ENCODE data around the gene ELMO3. TPM values are rescaled to one million over a fixed set of nuclear protein-coding genes. Genes with fewer than 3 reads are reported as not detected.

ELMO3 gene
- total RNA-seq, 1 experiment from 2014 or later: 8.6 TPM

DNA sequence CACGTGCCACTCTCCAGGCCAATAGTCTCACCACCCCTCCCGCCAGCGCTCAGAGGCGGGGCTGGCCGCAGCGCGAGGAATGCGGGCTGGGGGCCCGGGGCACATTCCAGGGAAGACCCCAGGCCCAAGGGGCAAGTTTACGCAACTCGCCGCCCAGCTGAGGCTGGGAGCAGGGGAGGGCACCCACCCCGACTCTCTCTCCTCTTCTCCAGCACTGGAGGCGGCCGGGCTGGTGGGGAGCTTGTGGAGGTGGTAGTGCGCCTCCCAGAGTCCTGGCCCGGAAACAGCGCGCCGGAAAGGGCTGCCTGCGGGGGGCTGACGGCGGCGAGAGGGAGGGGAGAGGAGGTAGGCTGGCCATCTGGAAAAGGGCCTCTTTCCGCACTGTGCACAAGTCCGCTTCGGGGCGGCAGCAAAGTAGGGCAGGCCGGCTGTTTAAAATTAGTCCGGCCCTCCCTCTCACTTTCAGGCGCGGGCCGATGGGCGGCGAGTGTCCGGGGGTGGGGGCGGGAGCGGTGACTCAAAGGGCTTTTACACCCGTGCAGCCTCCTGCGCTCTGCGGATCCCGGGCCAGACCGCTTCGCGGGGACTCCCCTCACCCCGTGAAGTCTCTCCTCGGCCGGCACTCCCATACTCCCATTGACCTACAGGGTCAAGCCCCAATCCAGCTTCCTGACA, 47.3 kb downstream of the ELMO3 start:
- H3K4me2 ChIP-seq (ENCODE audit: insufficient read depth, insufficient read length, low read length): peak overlapping the region; percentile 41
- H3K4me1 ChIP-seq (ENCODE audit: insufficient read depth, low read length): peaks cover 11% of the 10 kb centered on the region; the same call in 1 of the 2 replicates
- H3K14ac ChIP-seq (ENCODE audit: insufficient read depth, low read length): peak overlapping the region; percentile 74
- H4K5ac ChIP-seq (ENCODE audit: insufficient read length, low read depth, low read length): no peak overlapping the region
- no peaks in the 10 kb centered on the region for H3K79me1 ChIP-seq (ENCODE audit: insufficient read depth, low read depth, low read length, poor library complexity, severe bottlenecking)
- no peak overlapping the region for H2BK20ac ChIP-seq (ENCODE audit: low read depth, low read length, poor library complexity, severe bottlenecking)
- no CpG with 5 or more reads among the region's 48 CpGs for WGBS (ENCODE audit: extremely low coverage, insufficient read length, low lambda C conversion rate)
- H4K20me1 ChIP-seq (ENCODE audit: control insufficient read depth, insufficient read depth, insufficient read length): peaks cover 3% of the 10 kb centered on the region
- H2BK12ac ChIP-seq (ENCODE audit: insufficient read length, low read depth, low read length): no peak overlapping the region
- peaks cover 31% of the 10 kb centered on the region for H3K23me2 ChIP-seq (ENCODE audit: insufficient read length, low read depth, low read length, poor library complexity, severe bottlenecking)
- Mint-ChIP-seq H3K9me3 (no peaks in the 10 kb centered on the region), H3K27ac (peak overlapping the region; percentile 52 to 95 (median 87); a peak in 4 of 7 replicates), H3K27me3 (ENCODE audit: low read depth) (peaks cover 24% of the 10 kb centered on the region), H3K4me3 (peak overlapping the region; percentile 86 to 94), H3K4me1 (peaks cover 41 to 47% of the 10 kb centered on the region in 2 experiments), H3K36me3 (ENCODE audit: insufficient read depth in 1 of 3, low read depth in 3 of 3) (no peaks in the 10 kb centered on the region; a peak in 2 of 7 replicates)
- H2BK120ac ChIP-seq (ENCODE audit: low read depth, low read length, poor library complexity, severe bottlenecking): no peak overlapping the region
- H3K23ac ChIP-seq (ENCODE audit: insufficient read length, low read depth, low read length): no peak overlapping the region
- H2BK15ac ChIP-seq (ENCODE audit: low read depth, low read length): no peak overlapping the region
- no peak overlapping the region for H4K8ac ChIP-seq (replicated peaks; ENCODE audit: insufficient read length, low read depth, low read length)
- H3K56ac ChIP-seq (ENCODE audit: insufficient read length, low read depth, low read length): no peak overlapping the region
- H4K91ac ChIP-seq (ENCODE audit: insufficient read length, low read depth, low read length): no peak overlapping the region
- H3K9me3 ChIP-seq (ENCODE audit: control insufficient read depth, low read depth, low read length): no peaks in the 10 kb centered on the region
- H2AFZ ChIP-seq (ENCODE audit: low read length): no peak overlapping the region
- no peak overlapping the region for H2BK5ac ChIP-seq (ENCODE audit: insufficient read length, low read length)
- peak overlapping the region; percentile 12 for H3K9ac ChIP-seq (ENCODE audit: extremely low read depth, insufficient read length, low read length)
- H3K27me3 ChIP-seq (ENCODE audit: insufficient read depth, low read length): no peaks in the 10 kb centered on the region; the same call in 1 of the 2 replicates
- peak; percentile 88 for DNase-seq
- H3K27ac ChIP-seq (ENCODE audit: insufficient read length, low read depth, low read length): no peak overlapping the region
- no peak overlapping the region for H2AK5ac ChIP-seq (ENCODE audit: insufficient read length, low read length)
- TF ChIP-seq, protein P1, sequence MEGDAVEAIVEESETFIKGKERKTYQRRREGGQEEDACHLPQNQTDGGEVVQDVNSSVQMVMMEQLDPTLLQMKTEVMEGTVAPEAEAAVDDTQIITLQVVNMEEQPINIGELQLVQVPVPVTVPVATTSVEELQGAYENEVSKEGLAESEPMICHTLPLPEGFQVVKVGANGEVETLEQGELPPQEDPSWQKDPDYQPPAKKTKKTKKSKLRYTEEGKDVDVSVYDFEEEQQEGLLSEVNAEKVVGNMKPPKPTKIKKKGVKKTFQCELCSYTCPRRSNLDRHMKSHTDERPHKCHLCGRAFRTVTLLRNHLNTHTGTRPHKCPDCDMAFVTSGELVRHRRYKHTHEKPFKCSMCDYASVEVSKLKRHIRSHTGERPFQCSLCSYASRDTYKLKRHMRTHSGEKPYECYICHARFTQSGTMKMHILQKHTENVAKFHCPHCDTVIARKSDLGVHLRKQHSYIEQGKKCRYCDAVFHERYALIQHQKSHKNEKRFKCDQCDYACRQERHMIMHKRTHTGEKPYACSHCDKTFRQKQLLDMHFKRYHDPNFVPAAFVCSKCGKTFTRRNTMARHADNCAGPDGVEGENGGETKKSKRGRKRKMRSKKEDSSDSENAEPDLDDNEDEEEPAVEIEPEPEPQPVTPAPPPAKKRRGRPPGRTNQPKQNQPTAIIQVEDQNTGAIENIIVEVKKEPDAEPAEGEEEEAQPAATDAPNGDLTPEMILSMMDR (conservative IDR thresholded peaks at IDR 0.05): peak; percentile 56
- peak overlapping the region; percentile 5 for H3K18ac ChIP-seq (ENCODE audit: insufficient read length, low read depth, low read length)
- H3T11ph ChIP-seq (ENCODE audit: low read length): no peak overlapping the region
- no peak overlapping the region for H3K4ac ChIP-seq (ENCODE audit: low read depth, low read length)
- no peaks in the 10 kb centered on the region; the same call in 1 of the 2 replicates for H3K79me2 ChIP-seq (ENCODE audit: insufficient read depth, low read length)

All from H9 (cell line).